MM.1S (cell line): ENCODE results near the gene FMN2.

ENCODE experiments used
- DNase-seq: peaks from one replicate; pipeline ENCODE4 v3.0.0-alpha.2; 2015
- H2AFZ ChIP-seq: fragments of 300-600 bp; sonication (generic); 2 replicates; pipeline ENCODE4 v1.6.0; 2016; ENCODE audit warnings: antibody characterized with exemption, low read length
- H3F3A ChIP-seq: fragments of 300-600 bp; sonication (generic); 2 replicates; pipeline ENCODE4 v1.6.1; 2016; ENCODE audit warnings: mild to moderate bottlenecking, antibody characterized with exemption, low read length, moderate library complexity, mixed read lengths; ENCODE audit not compliant: insufficient read depth
- H3K27ac ChIP-seq: fragments of 300-600 bp; sonication (generic); 2 replicates; pipeline ENCODE4 v1.5.1; 2016; ENCODE audit warnings: mild to moderate bottlenecking, low read length
- H3K27me3 ChIP-seq: fragments of 300-600 bp; sonication (generic); replicated peaks from 2 replicates; pipeline ENCODE4 v1.6.0; 2016; ENCODE audit warnings: low read length; ENCODE audit not compliant: insufficient read depth
- H3K36me3 ChIP-seq: fragments of 300-600 bp; sonication (generic); replicated peaks from 2 replicates; pipeline ENCODE4 v1.6.1; 2016; ENCODE audit warnings: mild to moderate bottlenecking, low read length, mixed read lengths; ENCODE audit not compliant: insufficient read depth
- H3K4me1 ChIP-seq: fragments of 300-600 bp; sonication (generic); 2 replicates; pipeline ENCODE4 v1.6.1; 2016; ENCODE audit warnings: low read length, mixed read lengths
- H3K4me2 ChIP-seq: fragments of 300-600 bp; sonication (generic); 2 replicates; pipeline ENCODE4 v1.6.0; 2016; ENCODE audit warnings: low read depth, low read length
- H3K4me3 ChIP-seq: fragments of 300-600 bp; sonication (generic); 2 replicates; pipeline ENCODE4 v1.5.1; 2016; ENCODE audit warnings: low read length, mixed read lengths
- H3K79me2 ChIP-seq: fragments of 300-600 bp; sonication (generic); 2 replicates; pipeline ENCODE4 v1.6.1; 2016; ENCODE audit warnings: mixed run types, low read length, mixed read lengths
- H3K9ac ChIP-seq: fragments of 300-600 bp; sonication (generic); 2 replicates; pipeline ENCODE4 v1.6.1; 2016; ENCODE audit warnings: low read length, mixed read lengths
- H3K9me2 ChIP-seq: fragments of 300-600 bp; sonication (generic); replicated peaks from 2 replicates; pipeline ENCODE4 v1.6.1; 2016; ENCODE audit warnings: mild to moderate bottlenecking, low read length, mixed read lengths; ENCODE audit not compliant: insufficient read depth
- H3K9me3 ChIP-seq: fragments of 300-600 bp; sonication (generic); replicated peaks from 2 replicates; pipeline ENCODE4 v1.6.1; 2016; ENCODE audit warnings: mild to moderate bottlenecking, low read length, mixed read lengths; ENCODE audit not compliant: insufficient read depth
- H4K20me1 ChIP-seq: fragments of 300-600 bp; sonication (generic); 2 replicates; pipeline ENCODE4 v1.6.1; 2016; ENCODE audit warnings: mild to moderate bottlenecking, low read length, moderate library complexity, mixed read lengths; ENCODE audit not compliant: insufficient read depth
- CTCF ChIP-seq: fragments of 300-600 bp; sonication (generic); IDR thresholded peaks from 2 replicates; pipeline ENCODE4 v1.5.1; 2016; ENCODE audit warnings: antibody characterized with exemption, low read length, mixed read lengths
- EZH2 ChIP-seq: fragments of 300-600 bp; sonication (generic); optimal IDR thresholded peaks from 2 replicates; pipeline ENCODE3; 2017; ENCODE audit warnings: low read depth, mild to moderate bottlenecking, antibody characterized with exemption, low read length, mixed read lengths
- EZH2phosphoT487 ChIP-seq: fragments of 300-600 bp; sonication (generic); IDR thresholded peaks from 2 replicates; pipeline ENCODE4 v1.6.1; 2018; ENCODE audit warnings: antibody characterized with exemption, low read length

Gene FMN2

DNA sequence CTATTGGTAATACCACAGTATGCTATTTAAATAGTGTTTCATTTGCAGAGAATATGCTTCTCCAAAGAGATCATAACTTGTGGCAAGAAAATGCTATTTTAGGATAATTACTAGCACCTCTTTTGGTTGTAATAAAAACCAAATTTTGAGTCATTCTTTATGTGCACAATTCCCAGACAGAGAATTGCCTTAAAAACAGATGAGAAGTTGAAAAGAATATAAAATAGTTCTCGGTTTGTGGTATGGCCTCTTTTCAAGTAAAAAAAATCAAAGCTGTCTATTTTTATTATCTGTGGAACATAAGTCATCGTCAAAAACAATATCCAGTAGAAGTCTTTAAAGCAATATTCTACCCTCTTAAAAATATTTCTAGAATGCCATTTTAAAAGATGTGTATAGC is 334.4 kb downstream of the FMN2 start:
- H3K9ac ChIP-seq, result no peak overlapping the region
- H3K4me1 ChIP-seq, result no peaks in the 10 kb centered on the region
- H3K27ac ChIP-seq, result no peak overlapping the region
- no peaks in the 10 kb centered on the region for H3K79me2 ChIP-seq
- no peaks in the 10 kb centered on the region for H3K36me3 ChIP-seq
- no peaks in the 10 kb centered on the region for H3F3A ChIP-seq
- H4K20me1 ChIP-seq, result no peaks in the 10 kb centered on the region
- no peak overlapping the region for H2AFZ ChIP-seq
- H3K9me3 ChIP-seq, result no peaks in the 10 kb centered on the region
- no peaks in the 10 kb centered on the region for H3K27me3 ChIP-seq
- H3K9me2 ChIP-seq, result no peaks in the 10 kb centered on the region
- no peak overlapping the region for H3K4me2 ChIP-seq
- TF ChIP-seq EZH2phosphoT487 (no peak), CTCF (no peak), EZH2 (no peak)
- no peak overlapping the region for H3K4me3 ChIP-seq
- DNase-seq, result no peak

GRCh38 chr1:240435996-240436566 is 344.4 kb downstream of the FMN2 start:
- H3K79me2 ChIP-seq, result no peaks in the 10 kb centered on the region
- TF ChIP-seq EZH2 (no peak), EZH2phosphoT487 (no peak), CTCF (no peak)
- H3K9me3 ChIP-seq, result no peaks in the 10 kb centered on the region
- no peaks in the 10 kb centered on the region for H3F3A ChIP-seq
- H3K9ac ChIP-seq, result no peak overlapping the region
- H3K9me2 ChIP-seq, result no peaks in the 10 kb centered on the region
- H3K27ac ChIP-seq, result no peak overlapping the region
- no peak overlapping the region for H2AFZ ChIP-seq
- H3K4me1 ChIP-seq, result no peaks in the 10 kb centered on the region
- H4K20me1 ChIP-seq, result no peaks in the 10 kb centered on the region
- no peak overlapping the region for H3K4me2 ChIP-seq
- H3K27me3 ChIP-seq, result no peaks in the 10 kb centered on the region
- no peak for DNase-seq
- H3K4me3 ChIP-seq, result no peak overlapping the region
- no peaks in the 10 kb centered on the region for H3K36me3 ChIP-seq

DNA sequence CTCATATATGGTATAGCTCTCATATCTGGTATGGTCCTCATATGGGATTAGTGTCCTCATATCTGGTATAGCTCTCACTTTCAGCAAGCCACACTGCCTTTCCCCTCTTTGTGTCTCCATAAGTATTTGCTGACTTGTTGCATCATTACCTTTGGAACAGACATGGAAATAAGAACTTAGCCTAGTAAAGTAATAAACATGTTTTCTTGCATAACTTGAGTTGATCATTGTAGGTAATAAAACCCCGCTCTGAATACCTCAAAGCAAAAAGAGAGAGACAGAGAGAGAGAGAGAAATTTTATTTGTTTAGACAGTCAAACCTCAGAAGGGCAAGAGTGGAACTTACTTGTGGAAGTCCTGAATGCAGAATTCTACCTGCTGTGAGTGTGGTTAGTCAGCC is 350.0 kb downstream of the FMN2 start:
- H3K4me2 ChIP-seq, result no peak overlapping the region

More for the DNA sequence above, 350.0 kb downstream of the FMN2 start:
- no peak for DNase-seq
- H3F3A ChIP-seq, result no peaks in the 10 kb centered on the region
- H3K27ac ChIP-seq, result no peak overlapping the region
- no peaks in the 10 kb centered on the region for H3K4me1 ChIP-seq
- H3K79me2 ChIP-seq, result no peaks in the 10 kb centered on the region
- H3K4me3 ChIP-seq, result no peak overlapping the region
- no peaks in the 10 kb centered on the region for H3K27me3 ChIP-seq
- no peaks in the 10 kb centered on the region for H4K20me1 ChIP-seq
- H3K9ac ChIP-seq, result no peak overlapping the region
- TF ChIP-seq CTCF, result no peak
- TF ChIP-seq EZH2, result no peak
- no peak for TF ChIP-seq EZH2phosphoT487
- H3K36me3 ChIP-seq, result no peaks in the 10 kb centered on the region
- no peaks in the 10 kb centered on the region for H3K9me2 ChIP-seq
- H3K9me3 ChIP-seq, result no peaks in the 10 kb centered on the region
- no peak overlapping the region for H2AFZ ChIP-seq
